ENCODE measurements around the gene NDUFAF4.

DNA sequence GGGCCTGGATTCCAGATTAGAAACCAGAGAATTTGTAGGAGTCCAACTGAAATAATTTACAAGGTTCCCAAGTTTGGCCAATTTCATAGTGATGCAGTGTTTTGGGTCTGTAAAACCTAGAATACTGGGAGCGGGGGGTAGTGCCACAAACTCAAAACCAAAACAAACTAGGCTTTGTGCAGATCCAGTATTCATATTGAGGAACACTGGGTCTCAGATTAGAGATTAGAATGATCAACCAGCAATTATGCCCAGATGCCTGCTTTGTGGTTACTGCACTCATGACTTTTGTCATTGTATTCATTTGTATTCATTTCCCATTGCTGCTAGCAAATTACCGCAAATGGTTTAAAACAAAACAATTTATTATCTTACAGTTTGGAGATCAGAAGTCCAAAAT, 3.2 kb upstream of the NDUFAF4 start:
- TF ChIP-seq, protein P1, sequence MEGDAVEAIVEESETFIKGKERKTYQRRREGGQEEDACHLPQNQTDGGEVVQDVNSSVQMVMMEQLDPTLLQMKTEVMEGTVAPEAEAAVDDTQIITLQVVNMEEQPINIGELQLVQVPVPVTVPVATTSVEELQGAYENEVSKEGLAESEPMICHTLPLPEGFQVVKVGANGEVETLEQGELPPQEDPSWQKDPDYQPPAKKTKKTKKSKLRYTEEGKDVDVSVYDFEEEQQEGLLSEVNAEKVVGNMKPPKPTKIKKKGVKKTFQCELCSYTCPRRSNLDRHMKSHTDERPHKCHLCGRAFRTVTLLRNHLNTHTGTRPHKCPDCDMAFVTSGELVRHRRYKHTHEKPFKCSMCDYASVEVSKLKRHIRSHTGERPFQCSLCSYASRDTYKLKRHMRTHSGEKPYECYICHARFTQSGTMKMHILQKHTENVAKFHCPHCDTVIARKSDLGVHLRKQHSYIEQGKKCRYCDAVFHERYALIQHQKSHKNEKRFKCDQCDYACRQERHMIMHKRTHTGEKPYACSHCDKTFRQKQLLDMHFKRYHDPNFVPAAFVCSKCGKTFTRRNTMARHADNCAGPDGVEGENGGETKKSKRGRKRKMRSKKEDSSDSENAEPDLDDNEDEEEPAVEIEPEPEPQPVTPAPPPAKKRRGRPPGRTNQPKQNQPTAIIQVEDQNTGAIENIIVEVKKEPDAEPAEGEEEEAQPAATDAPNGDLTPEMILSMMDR (IDR thresholded peaks at IDR 0.05), result no peak
- no peak for TF ChIP-seq POLR2AphosphoS5 (IDR thresholded peaks at IDR 0.05)
